Measurements from ENCODE around the gene ALK.

DNA sequence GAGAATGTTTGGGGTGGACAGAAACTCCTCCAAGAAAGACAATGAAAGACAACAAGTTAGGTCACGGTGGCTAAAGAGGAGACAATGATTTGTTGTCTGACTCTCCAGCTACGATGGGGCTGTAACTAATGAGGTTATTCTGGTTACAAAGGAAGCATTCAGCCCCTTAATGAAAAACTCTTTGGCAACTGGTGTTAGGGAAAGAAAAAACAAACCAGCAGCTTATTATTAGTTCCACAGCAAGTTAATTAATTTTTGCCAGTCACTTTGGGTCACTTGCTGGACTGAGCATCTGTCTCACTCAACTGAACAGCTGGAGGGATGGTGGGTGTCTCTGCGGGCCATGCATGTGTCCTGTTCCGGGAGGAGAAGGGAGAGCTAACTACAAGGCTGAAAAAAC, 263.7 kb downstream of the ALK start:
- no peak for TF ChIP-seq POLR2A (IDR thresholded peaks at IDR 0.05; ENCODE audit: low read length)
- no peak for TF ChIP-seq GATA1 (IDR thresholded peaks at IDR 0.05; ENCODE audit: low read depth, low read length)
